ENCODE data around the gene ZBTB40.

DNA sequence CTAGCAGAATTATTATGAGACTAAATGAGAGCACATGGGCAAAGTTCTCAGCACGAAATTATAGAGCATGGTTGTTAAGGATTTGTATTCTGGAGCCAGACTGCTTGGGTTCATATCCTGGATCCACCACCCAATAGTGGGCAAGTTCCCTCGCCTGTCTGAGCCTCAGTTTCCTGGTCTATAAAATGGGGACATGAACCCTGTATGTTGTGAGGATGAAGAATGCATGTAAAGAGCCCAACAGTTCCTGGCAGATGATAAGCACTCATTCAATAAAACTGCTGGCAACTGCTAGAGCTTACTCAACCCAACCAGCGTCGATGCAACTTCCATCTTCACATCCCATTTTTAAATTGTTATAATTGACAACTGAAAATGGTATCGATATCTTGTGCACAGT lies 47.2 kb upstream of the ZBTB40 start:
- TF ChIP-seq SP2 (IDR thresholded peaks at IDR 0.05; ENCODE audit: extremely low read depth, low read depth, low read length, poor library complexity, severe bottlenecking) (no peak), ZNF512 (tag; IDR thresholded peaks at IDR 0.05) (no peak), SMARCE1 (IDR thresholded peaks at IDR 0.05) (no peak), POLR2A (conservative IDR thresholded peaks at IDR 0.05) (no peak), MEIS2 (IDR thresholded peaks at IDR 0.05; ENCODE audit: partially characterized antibody) (no peak), CTCF (IDR thresholded peaks at IDR 0.05 in 2 of 3, conservative IDR thresholded peaks at IDR 0.05 in 1 of 3; ENCODE audit: insufficient read depth in 2 of 3, low read depth in 1 of 3, low read length in 3 of 3) (no peak), SMARCC2 (IDR thresholded peaks at IDR 0.05; ENCODE audit: low read depth) (no peak)

Data from K562 (cell line).